ENCODE results near the gene COQ7.

DNA sequence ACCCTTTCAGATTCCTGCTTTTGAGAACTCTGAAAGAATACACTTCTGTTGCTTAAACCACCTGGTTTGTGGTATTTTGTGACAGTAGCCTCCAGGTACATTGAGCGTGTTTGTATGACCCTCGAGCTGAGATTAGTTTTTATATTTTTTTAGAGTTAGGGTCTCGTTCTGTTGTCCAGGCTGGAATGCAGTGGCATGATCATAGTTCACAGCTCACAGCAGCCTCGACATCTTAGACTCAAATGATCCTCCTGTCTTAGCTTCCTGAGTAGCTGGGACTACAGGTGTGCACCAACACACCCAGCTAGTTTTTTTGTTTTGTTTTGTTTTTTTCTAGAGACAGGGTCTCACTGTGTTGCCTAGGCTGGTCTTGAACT, 41.9 kb downstream of the COQ7 start:
- TF ChIP-seq, protein P1, sequence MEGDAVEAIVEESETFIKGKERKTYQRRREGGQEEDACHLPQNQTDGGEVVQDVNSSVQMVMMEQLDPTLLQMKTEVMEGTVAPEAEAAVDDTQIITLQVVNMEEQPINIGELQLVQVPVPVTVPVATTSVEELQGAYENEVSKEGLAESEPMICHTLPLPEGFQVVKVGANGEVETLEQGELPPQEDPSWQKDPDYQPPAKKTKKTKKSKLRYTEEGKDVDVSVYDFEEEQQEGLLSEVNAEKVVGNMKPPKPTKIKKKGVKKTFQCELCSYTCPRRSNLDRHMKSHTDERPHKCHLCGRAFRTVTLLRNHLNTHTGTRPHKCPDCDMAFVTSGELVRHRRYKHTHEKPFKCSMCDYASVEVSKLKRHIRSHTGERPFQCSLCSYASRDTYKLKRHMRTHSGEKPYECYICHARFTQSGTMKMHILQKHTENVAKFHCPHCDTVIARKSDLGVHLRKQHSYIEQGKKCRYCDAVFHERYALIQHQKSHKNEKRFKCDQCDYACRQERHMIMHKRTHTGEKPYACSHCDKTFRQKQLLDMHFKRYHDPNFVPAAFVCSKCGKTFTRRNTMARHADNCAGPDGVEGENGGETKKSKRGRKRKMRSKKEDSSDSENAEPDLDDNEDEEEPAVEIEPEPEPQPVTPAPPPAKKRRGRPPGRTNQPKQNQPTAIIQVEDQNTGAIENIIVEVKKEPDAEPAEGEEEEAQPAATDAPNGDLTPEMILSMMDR (conservative IDR thresholded peaks at IDR 0.05 in 1 of 2, IDR thresholded peaks at IDR 0.05 in 1 of 2; ENCODE audit: low read depth in 1 of 2, low read length in 2 of 2), result no peak
- TF ChIP-seq EZH2 (IDR thresholded peaks at IDR 0.05; ENCODE audit: low read length, missing control alignments), result no peak

Measured in fibroblast of lung (primary cell).